Mesothelial cell of epicardium (in vitro differentiated cells): Measurements from ENCODE around the gene MAS1L. TPM values are rescaled to one million over a fixed set of nuclear protein-coding genes. Genes with fewer than 3 reads are reported as not detected.
"Not testable (repeated sequence)": the region's sequence is repeated elsewhere in the genome, so short reads cannot be mapped to it uniquely, and the experiment has no call there.

Source experiments
- DNase-seq, 2 experiments: peaks; one replicate each; pipeline ENCODE4 v3.0.0; 2021; ENCODE audit warnings: low spot score in 2 of 2; ENCODE audit not compliant: unreplicated experiment in 2 of 2
- H3K27ac Mint-ChIP-seq: 2 replicates; pipeline ENCODE4 v1.8.0; 2021; ENCODE audit warnings: mixed read lengths
- H3K27me3 Mint-ChIP-seq: 2 replicates; pipeline ENCODE4 v1.8.0; 2021; ENCODE audit warnings: low read depth, mixed read lengths
- H3K36me3 Mint-ChIP-seq: 2 replicates; pipeline ENCODE4 v1.8.0; 2021; ENCODE audit warnings: mixed read lengths
- H3K4me1 Mint-ChIP-seq: 2 replicates; pipeline ENCODE4 v1.8.0; 2021; ENCODE audit warnings: mixed read lengths
- H3K4me3 Mint-ChIP-seq: 2 replicates; pipeline ENCODE4 v1.8.0; 2021; ENCODE audit warnings: mild to moderate bottlenecking, moderate library complexity, mixed read lengths
- H3K9me3 Mint-ChIP-seq: 2 replicates; pipeline ENCODE4 v1.8.0; 2021; ENCODE audit warnings: mixed read lengths
- total RNA-seq: library from RNA; stranded (reverse); gene quantifications from 3 replicates; pipeline ENCODE4 v1.2.1, GENCODE V29; 2021
- TF ChIP-seq, protein P1 (sequence below): fragments of 200-600 bp; sonication (generic); IDR thresholded peaks from one replicate; pipeline ENCODE4 v1.5.0; 2021; ENCODE audit warnings: antibody characterized with exemption; ENCODE audit not compliant: unreplicated experiment

The MAS1L gene
- total RNA-seq, 1 donor from 2014 or later, result not detected

DNA sequence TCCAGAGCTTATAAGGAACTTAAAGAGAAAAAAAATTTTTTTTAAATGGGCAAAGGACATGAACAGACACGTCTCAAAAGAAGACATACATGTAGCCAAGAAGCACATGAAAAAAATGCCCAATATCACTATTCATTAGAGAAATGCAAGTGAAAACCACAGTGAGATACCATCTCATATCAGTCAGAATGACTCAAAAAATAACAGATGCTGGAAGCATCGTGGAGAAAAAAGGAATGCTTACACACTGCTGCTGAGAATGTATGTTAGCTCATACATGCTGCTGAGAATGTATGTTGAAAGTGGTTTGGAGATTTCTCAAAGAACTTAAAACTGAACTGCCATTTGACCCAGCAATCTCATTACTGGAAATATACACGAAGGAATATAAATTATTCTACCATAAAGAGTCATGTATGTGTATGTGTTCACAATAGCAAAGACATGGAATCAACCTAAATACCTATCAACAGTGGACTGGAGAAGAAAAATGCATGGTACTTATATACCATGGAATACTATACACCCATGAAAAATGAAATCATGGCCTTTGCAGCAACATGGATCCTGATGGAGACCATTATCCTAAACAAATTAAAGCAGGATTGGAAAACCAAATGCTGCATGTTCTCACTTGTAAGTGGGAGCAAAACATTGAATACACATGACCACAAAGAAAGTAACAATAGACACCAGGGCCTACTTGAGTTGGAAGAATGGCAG lies 36.1 kb downstream of the MAS1L start:
- H3K27me3 Mint-ChIP-seq, result peaks cover 2% of the 10 kb centered on the region
- H3K4me3 Mint-ChIP-seq, result no peak overlapping the region
- no peak for DNase-seq
- H3K9me3 Mint-ChIP-seq, result peaks cover 8% of the 10 kb centered on the region
- no peak overlapping the region for H3K27ac Mint-ChIP-seq
- no peaks in the 10 kb centered on the region for H3K36me3 Mint-ChIP-seq
- TF ChIP-seq, protein P1, sequence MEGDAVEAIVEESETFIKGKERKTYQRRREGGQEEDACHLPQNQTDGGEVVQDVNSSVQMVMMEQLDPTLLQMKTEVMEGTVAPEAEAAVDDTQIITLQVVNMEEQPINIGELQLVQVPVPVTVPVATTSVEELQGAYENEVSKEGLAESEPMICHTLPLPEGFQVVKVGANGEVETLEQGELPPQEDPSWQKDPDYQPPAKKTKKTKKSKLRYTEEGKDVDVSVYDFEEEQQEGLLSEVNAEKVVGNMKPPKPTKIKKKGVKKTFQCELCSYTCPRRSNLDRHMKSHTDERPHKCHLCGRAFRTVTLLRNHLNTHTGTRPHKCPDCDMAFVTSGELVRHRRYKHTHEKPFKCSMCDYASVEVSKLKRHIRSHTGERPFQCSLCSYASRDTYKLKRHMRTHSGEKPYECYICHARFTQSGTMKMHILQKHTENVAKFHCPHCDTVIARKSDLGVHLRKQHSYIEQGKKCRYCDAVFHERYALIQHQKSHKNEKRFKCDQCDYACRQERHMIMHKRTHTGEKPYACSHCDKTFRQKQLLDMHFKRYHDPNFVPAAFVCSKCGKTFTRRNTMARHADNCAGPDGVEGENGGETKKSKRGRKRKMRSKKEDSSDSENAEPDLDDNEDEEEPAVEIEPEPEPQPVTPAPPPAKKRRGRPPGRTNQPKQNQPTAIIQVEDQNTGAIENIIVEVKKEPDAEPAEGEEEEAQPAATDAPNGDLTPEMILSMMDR, result no peak
- H3K4me1 Mint-ChIP-seq, result peaks cover 3% of the 10 kb centered on the region

- Mint-ChIP-seq H3K27me3 (peaks cover 8% of the 10 kb centered on the region), H3K4me3 (no peak overlapping the region), H3K27ac (peak overlapping the region; percentile 10), H3K4me1 (peaks cover 3% of the 10 kb centered on the region), H3K36me3 (no peaks in the 10 kb centered on the region), H3K9me3 (peaks cover 18% of the 10 kb centered on the region)
- TF ChIP-seq, protein P1, result no peak
- DNase-seq, result no peak
These were observed 40.1 kb downstream of the MAS1L start for GRCh38 chr6:29447670-29448069.

DNA sequence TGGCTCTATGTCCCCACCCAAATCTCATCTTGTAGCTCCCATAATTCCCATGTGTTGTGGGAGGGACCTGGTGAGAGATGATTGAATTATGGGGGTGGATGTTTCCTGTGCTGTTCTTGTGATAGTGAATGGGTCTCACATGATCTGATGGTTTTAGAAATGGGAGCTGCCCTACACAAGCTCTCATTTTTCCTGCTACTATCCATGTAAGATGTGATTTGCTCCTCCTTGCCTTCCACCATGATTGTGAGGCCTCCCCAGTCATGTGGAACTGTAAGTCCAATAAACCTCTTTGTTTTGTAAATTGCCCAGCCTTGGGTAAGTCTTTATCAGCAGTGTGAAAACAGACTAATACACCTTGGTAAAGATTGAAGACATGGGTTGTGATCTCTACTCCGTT lies 43.7 kb downstream of the MAS1L start:
- DNase-seq, H3K36me3 Mint-ChIP-seq, H3K27ac Mint-ChIP-seq, H3K4me3 Mint-ChIP-seq, H3K4me1 Mint-ChIP-seq: not testable (repeated sequence)
- Mint-ChIP-seq H3K27me3 (peaks cover 23% of the 10 kb centered on the region), H3K9me3 (peaks cover 13% of the 10 kb centered on the region)

DNA sequence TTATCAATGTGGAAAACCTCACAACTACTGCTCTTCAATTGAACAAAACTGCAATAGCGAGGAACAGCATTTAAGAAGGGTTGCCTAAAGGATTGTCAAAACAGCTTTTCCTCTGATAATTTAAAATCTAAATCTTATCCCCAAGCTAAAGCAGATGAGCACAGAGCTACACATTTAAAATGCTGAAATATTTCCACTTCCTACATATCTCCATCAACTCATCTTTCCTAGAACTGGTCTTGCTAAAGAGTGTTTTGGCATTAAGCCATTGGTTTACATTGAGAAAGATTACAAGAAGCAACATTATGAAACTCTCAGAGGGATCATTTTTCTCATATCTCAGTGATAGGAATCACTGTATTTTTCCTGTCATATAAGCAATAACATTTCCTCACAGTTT lies 45.0 kb downstream of the MAS1L start:
- Mint-ChIP-seq H3K9me3 (peaks cover 10% of the 10 kb centered on the region), H3K4me1 (peaks cover 3% of the 10 kb centered on the region), H3K27ac (no peak overlapping the region), H3K36me3 (no peaks in the 10 kb centered on the region), H3K27me3 (peaks cover 27% of the 10 kb centered on the region), H3K4me3 (no peak overlapping the region)
- TF ChIP-seq, protein P1, result no peak
- DNase-seq, result no peak

- no peaks in the 10 kb centered on the region for H3K4me1 Mint-ChIP-seq
- H3K4me3 Mint-ChIP-seq, result no peak within 1 kb of the TSS
These were observed 48.8 kb downstream of the MAS1L start, which contains the start of gene OR10C1 for GRCh38 chr6:29439006-29439405. TSS of gene OR10C1 (plus strand) at chr6:29439306. CDS start at chr6:29440016, 710 bp downstream.

DNA sequence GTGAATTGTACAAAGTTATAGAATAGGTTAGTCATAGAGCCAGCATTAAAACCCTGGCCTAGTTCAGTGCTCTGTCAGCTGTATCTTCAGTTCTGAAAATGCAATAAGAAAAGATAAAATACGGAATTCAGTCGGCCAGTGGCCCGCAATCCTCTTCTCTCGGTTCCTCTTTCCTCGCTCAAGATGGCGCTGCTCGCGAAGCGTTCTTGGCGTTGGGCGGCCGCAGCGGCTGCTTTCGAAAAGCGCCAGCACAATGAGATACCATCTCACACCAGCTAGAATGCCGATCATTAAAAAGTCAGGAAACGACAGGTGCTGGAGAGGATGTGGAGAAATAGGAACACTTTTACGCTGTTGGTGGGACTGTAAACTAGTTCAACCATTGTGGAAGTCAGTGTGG lies 51.0 kb downstream of the MAS1L start:
- H3K9me3 Mint-ChIP-seq, H3K4me1 Mint-ChIP-seq, H3K36me3 Mint-ChIP-seq, H3K27ac Mint-ChIP-seq, H3K4me3 Mint-ChIP-seq, DNase-seq: not testable (repeated sequence)
- H3K27me3 Mint-ChIP-seq, result peaks cover 35% of the 10 kb centered on the region

More at GRCh38 chr6:29439006-29439405, 48.8 kb downstream of the MAS1L start, which contains the start of gene OR10C1:
- H3K27me3 Mint-ChIP-seq, result peaks cover 28% of the 10 kb centered on the region
- TF ChIP-seq, protein P1, result no peak
- no peak for DNase-seq
- no peak within 1 kb of the TSS for H3K27ac Mint-ChIP-seq
- no peaks in the 10 kb centered on the region for H3K36me3 Mint-ChIP-seq
- peaks cover 5% of the 10 kb centered on the region for H3K9me3 Mint-ChIP-seq

Other genes with a start within 250 kb of the MAS1L start
- not detected in 3 replicates for gene OR14J1, start 186.3 kb downstream of the MAS1L start, total RNA-seq
- gene OR5V1, start 119.1 kb downstream of the MAS1L start, total RNA-seq, result not detected in 3 replicates
- gene OR12D3, start 112.7 kb downstream of the MAS1L start, total RNA-seq, result not detected in 3 replicates
- gene OR12D2, start 92.3 kb downstream of the MAS1L start, total RNA-seq, result not detected in 3 replicates
- not detected in 3 replicates for gene OR12D1, start 73.0 kb downstream of the MAS1L start, total RNA-seq
- not detected in 3 replicates for gene OR10C1, start 48.6 kb downstream of the MAS1L start, total RNA-seq
- gene OR11A1, start 30.9 kb downstream of the MAS1L start, total RNA-seq, result not detected in 3 replicates
- not detected in 3 replicates for gene OR2H1, start 30.8 kb downstream of the MAS1L start, total RNA-seq
- 0.47 to 0.50 TPM (median 0.49 TPM) in 3 replicates for gene UBD, start 71.8 kb upstream of the MAS1L start, total RNA-seq
- not detected in 3 replicates for gene OR2H2, start 97.2 kb upstream of the MAS1L start, total RNA-seq
- 130 to 138 TPM (median 134 TPM) in 3 replicates for gene GABBR1, start 145.2 kb upstream of the MAS1L start, total RNA-seq
- 0.65 to 1.4 TPM (median 0.82 TPM) in 3 replicates for gene MOG, start 169.1 kb upstream of the MAS1L start, total RNA-seq
- 0.11 TPM in 2 of 3 replicates, not detected in the other for gene ZFP57, start 193.2 kb upstream of the MAS1L start, total RNA-seq
- gene HLA-F, start 235.5 kb upstream of the MAS1L start, total RNA-seq, result 2.0 to 2.5 TPM (median 2.1 TPM) in 3 replicates